Stimulated activated naive CD8-positive, alpha-beta T cell treated with anti-CD3 and anti-CD28 coated beads, Interleukin-15, Interleukin-2, amounts not matched to agents 100 ng/mL and 50 ng/mL, for 24 hours (primary cell): ENCODE results near the gene LLGL2.

ENCODE experiments used
- H3K27ac Mint-ChIP-seq: one replicate; pipeline ENCODE4 v1.8.0; 2021; ENCODE audit warnings: mild to moderate bottlenecking, mixed read lengths
- H3K27me3 Mint-ChIP-seq: one replicate; pipeline ENCODE4 v1.8.0; 2021; ENCODE audit warnings: mixed read lengths
- H3K36me3 Mint-ChIP-seq: one replicate; pipeline ENCODE4 v1.8.0; 2021; ENCODE audit warnings: low read depth, mixed read lengths
- H3K4me1 Mint-ChIP-seq: one replicate; pipeline ENCODE4 v1.8.0; 2021; ENCODE audit warnings: low read depth, mixed read lengths
- H3K4me3 Mint-ChIP-seq: one replicate; pipeline ENCODE4 v1.8.0; 2021; ENCODE audit warnings: mild to moderate bottlenecking, mixed read lengths
- H3K9me3 Mint-ChIP-seq: one replicate; pipeline ENCODE4 v1.8.0; 2021; ENCODE audit warnings: mixed read lengths

The LLGL2 gene

GRCh38 chr17:75501378-75502071 lies 24.0 kb upstream of the LLGL2 start:
- H3K4me3 Mint-ChIP-seq: no peak overlapping the region
- H3K27ac Mint-ChIP-seq: no peak overlapping the region
- H3K27me3 Mint-ChIP-seq: no peaks in the 10 kb centered on the region
- no peaks in the 10 kb centered on the region for H3K9me3 Mint-ChIP-seq
- H3K4me1 Mint-ChIP-seq: no peaks in the 10 kb centered on the region
- H3K36me3 Mint-ChIP-seq: peaks cover 4% of the 10 kb centered on the region

GRCh38 chr17:75502072-75502720 lies 23.3 kb upstream of the LLGL2 start:
- Mint-ChIP-seq H3K36me3 (peaks cover 4% of the 10 kb centered on the region), H3K9me3 (no peaks in the 10 kb centered on the region), H3K4me1 (no peaks in the 10 kb centered on the region), H3K27me3 (no peaks in the 10 kb centered on the region), H3K4me3 (no peak overlapping the region), H3K27ac (no peak overlapping the region)

GRCh38 chr17:75502721-75503329 lies 22.7 kb upstream of the LLGL2 start:
- no peaks in the 10 kb centered on the region for H3K27me3 Mint-ChIP-seq
- no peak overlapping the region for H3K4me3 Mint-ChIP-seq
- H3K27ac Mint-ChIP-seq: no peak overlapping the region
- H3K4me1 Mint-ChIP-seq: no peaks in the 10 kb centered on the region
- H3K9me3 Mint-ChIP-seq: no peaks in the 10 kb centered on the region
- H3K36me3 Mint-ChIP-seq: no peaks in the 10 kb centered on the region

GRCh38 chr17:75503337-75503950 lies 22.1 kb upstream of the LLGL2 start:
- Mint-ChIP-seq H3K4me3 (no peak overlapping the region), H3K27me3 (no peaks in the 10 kb centered on the region), H3K4me1 (no peaks in the 10 kb centered on the region), H3K9me3 (no peaks in the 10 kb centered on the region), H3K36me3 (no peaks in the 10 kb centered on the region), H3K27ac (no peak overlapping the region)

- Mint-ChIP-seq H3K27me3 (no peaks in the 10 kb centered on the region), H3K9me3 (no peaks in the 10 kb centered on the region), H3K4me1 (no peaks in the 10 kb centered on the region), H3K36me3 (no peaks in the 10 kb centered on the region), H3K4me3 (no peak overlapping the region), H3K27ac (no peak overlapping the region)
These were observed 21.5 kb upstream of the LLGL2 start for GRCh38 chr17:75503976-75504346.

GRCh38 chr17:75504347-75505151 lies 20.9 kb upstream of the LLGL2 start:
- no peaks in the 10 kb centered on the region for H3K36me3 Mint-ChIP-seq
- no peak overlapping the region for H3K27ac Mint-ChIP-seq
- no peaks in the 10 kb centered on the region for H3K9me3 Mint-ChIP-seq
- H3K4me1 Mint-ChIP-seq: no peaks in the 10 kb centered on the region
- H3K27me3 Mint-ChIP-seq: no peaks in the 10 kb centered on the region
- no peak overlapping the region for H3K4me3 Mint-ChIP-seq

- H3K4me1 Mint-ChIP-seq: no peaks in the 10 kb centered on the region
- H3K27ac Mint-ChIP-seq: no peak overlapping the region
- no peak overlapping the region for H3K4me3 Mint-ChIP-seq
- H3K9me3 Mint-ChIP-seq: no peaks in the 10 kb centered on the region
- H3K36me3 Mint-ChIP-seq: no peaks in the 10 kb centered on the region
- H3K27me3 Mint-ChIP-seq: no peaks in the 10 kb centered on the region
These were observed 20.4 kb upstream of the LLGL2 start for GRCh38 chr17:75505152-75505409.

GRCh38 chr17:75505640-75506039 lies 19.9 kb upstream of the LLGL2 start:
- Mint-ChIP-seq H3K36me3 (no peaks in the 10 kb centered on the region), H3K27me3 (no peaks in the 10 kb centered on the region), H3K9me3 (no peaks in the 10 kb centered on the region), H3K4me1 (no peaks in the 10 kb centered on the region), H3K4me3 (no peak overlapping the region), H3K27ac (no peak overlapping the region)

GRCh38 chr17:75506134-75506533 lies 19.4 kb upstream of the LLGL2 start:
- Mint-ChIP-seq H3K4me3 (no peak overlapping the region), H3K9me3 (no peaks in the 10 kb centered on the region), H3K27ac (no peak overlapping the region), H3K36me3 (no peaks in the 10 kb centered on the region), H3K27me3 (no peaks in the 10 kb centered on the region), H3K4me1 (no peaks in the 10 kb centered on the region)

GRCh38 chr17:75506888-75507287 lies 18.6 kb upstream of the LLGL2 start:
- Mint-ChIP-seq H3K27ac (no peak overlapping the region), H3K27me3 (no peaks in the 10 kb centered on the region), H3K9me3 (no peaks in the 10 kb centered on the region), H3K4me1 (no peaks in the 10 kb centered on the region), H3K36me3 (no peaks in the 10 kb centered on the region), H3K4me3 (no peak overlapping the region)

- Mint-ChIP-seq H3K27me3 (no peaks in the 10 kb centered on the region), H3K36me3 (no peaks in the 10 kb centered on the region), H3K9me3 (no peaks in the 10 kb centered on the region), H3K4me1 (no peaks in the 10 kb centered on the region), H3K4me3 (no peak overlapping the region), H3K27ac (no peak overlapping the region)
These were observed 17.5 kb upstream of the LLGL2 start for GRCh38 chr17:75507733-75508719.

GRCh38 chr17:75508931-75509361 lies 16.6 kb upstream of the LLGL2 start:
- no peaks in the 10 kb centered on the region for H3K27me3 Mint-ChIP-seq
- no peaks in the 10 kb centered on the region for H3K4me1 Mint-ChIP-seq
- no peaks in the 10 kb centered on the region for H3K9me3 Mint-ChIP-seq
- H3K36me3 Mint-ChIP-seq: no peaks in the 10 kb centered on the region
- no peak overlapping the region for H3K4me3 Mint-ChIP-seq
- no peak overlapping the region for H3K27ac Mint-ChIP-seq

- Mint-ChIP-seq H3K36me3 (no peaks in the 10 kb centered on the region), H3K4me1 (no peaks in the 10 kb centered on the region), H3K27me3 (no peaks in the 10 kb centered on the region), H3K4me3 (no peak overlapping the region), H3K9me3 (no peaks in the 10 kb centered on the region), H3K27ac (no peak overlapping the region)
These were observed 15.8 kb upstream of the LLGL2 start for GRCh38 chr17:75509528-75510258.

- H3K4me3 Mint-ChIP-seq: no peak overlapping the region
- H3K27ac Mint-ChIP-seq: no peak overlapping the region
- no peaks in the 10 kb centered on the region for H3K36me3 Mint-ChIP-seq
- H3K27me3 Mint-ChIP-seq: no peaks in the 10 kb centered on the region
- H3K4me1 Mint-ChIP-seq: no peaks in the 10 kb centered on the region
- no peaks in the 10 kb centered on the region for H3K9me3 Mint-ChIP-seq
These were observed 14.3 kb upstream of the LLGL2 start for GRCh38 chr17:75511270-75511609.
